Astrocyte (in vitro differentiated cells and primary cell): Measurements from ENCODE around the gene ATG14. TPM values are rescaled to one million over a fixed set of nuclear protein-coding genes. Genes with fewer than 3 reads are reported as not detected.
A peak's percentile ranks its signal among the peaks of the same experiment; 100 is the strongest.

Source experiments
- DNase-seq: peaks from one replicate; pipeline ENCODE4 v3.0.0-alpha.2; 2010; ENCODE audit warnings: low read depth
- FAIRE-seq: peaks from 2 replicates; lab custom pipeline; 2011; peaks lifted over from hg19 to GRCh38; lab: Jason Lieb, UNC
- H2AFZ ChIP-seq: 2 replicates; pipeline ENCODE4 v1.6.0; 2012; ENCODE audit warnings: low read depth, low read length, inconsistent platforms
- H3K27ac ChIP-seq: 2 replicates; pipeline ENCODE4 v1.5.1; 2011; ENCODE audit warnings: low read depth, low read length, inconsistent platforms
- H3K27me3 ChIP-seq: 2 replicates; pipeline ENCODE4 v1.6.0; 2011; ENCODE audit warnings: low read length, inconsistent platforms; ENCODE audit not compliant: insufficient read depth
- H3K36me3 ChIP-seq: 2 replicates; pipeline ENCODE4 v1.5.1; 2011; ENCODE audit warnings: low read length, inconsistent platforms; ENCODE audit not compliant: insufficient read depth
- H3K4me1 ChIP-seq: 2 replicates; pipeline ENCODE4 v1.5.1; 2011; ENCODE audit warnings: low read length, inconsistent platforms; ENCODE audit not compliant: insufficient read depth
- H3K4me2 ChIP-seq: 2 replicates; pipeline ENCODE4 v1.6.0; 2012; ENCODE audit warnings: low read length, inconsistent platforms
- H3K4me3 ChIP-seq: 2 replicates; pipeline ENCODE4 v1.5.1; 2011; ENCODE audit warnings: low read depth, mild to moderate bottlenecking, low read length, inconsistent platforms; ENCODE audit not compliant: insufficient read depth
- H3K79me2 ChIP-seq: 2 replicates; pipeline ENCODE4 v1.6.0; 2012; ENCODE audit warnings: mild to moderate bottlenecking, low read length, inconsistent platforms; ENCODE audit not compliant: insufficient read depth
- H3K9ac ChIP-seq: 2 replicates; pipeline ENCODE4 v1.6.0; 2012; ENCODE audit warnings: mild to moderate bottlenecking, low read length, inconsistent platforms
- H3K9me3 ChIP-seq: 2 replicates; pipeline ENCODE4 v1.5.1; 2012; ENCODE audit warnings: low read depth, mild to moderate bottlenecking, low read length, inconsistent platforms; ENCODE audit not compliant: insufficient read depth
- H4K20me1 ChIP-seq: 2 replicates; pipeline ENCODE4 v1.6.0; 2012; ENCODE audit warnings: low read length, inconsistent platforms; ENCODE audit not compliant: insufficient read depth
- H3K27ac Mint-ChIP-seq: one replicate; pipeline ENCODE4 v1.8.0; 2021; ENCODE audit warnings: mild to moderate bottlenecking, mixed read lengths; ENCODE audit not compliant: unreplicated experiment
- H3K27me3 Mint-ChIP-seq: one replicate; pipeline ENCODE4 v1.8.0; 2021; ENCODE audit warnings: low read depth, mixed read lengths; ENCODE audit not compliant: unreplicated experiment
- H3K36me3 Mint-ChIP-seq: one replicate; pipeline ENCODE4 v1.8.0; 2021; ENCODE audit warnings: low read depth, mixed read lengths; ENCODE audit not compliant: unreplicated experiment
- H3K4me1 Mint-ChIP-seq: one replicate; pipeline ENCODE4 v1.8.0; 2021; ENCODE audit warnings: low read depth, mixed read lengths; ENCODE audit not compliant: unreplicated experiment
- H3K4me3 Mint-ChIP-seq: one replicate; pipeline ENCODE4 v1.8.0; 2021; ENCODE audit warnings: mild to moderate bottlenecking, moderate library complexity, mixed read lengths; ENCODE audit not compliant: unreplicated experiment
- H3K9me3 Mint-ChIP-seq: one replicate; pipeline ENCODE4 v1.8.0; 2021; ENCODE audit warnings: mild to moderate bottlenecking, mixed read lengths; ENCODE audit not compliant: unreplicated experiment
- CTCF ChIP-seq: IDR thresholded peaks from 2 replicates; pipeline ENCODE4 v1.5.1; 2011; ENCODE audit warnings: low read depth, mild to moderate bottlenecking, inconsistent platforms, low read length, moderate library complexity; ENCODE audit not compliant: insufficient read depth
- EZH2 ChIP-seq: IDR thresholded peaks from 2 replicates; pipeline ENCODE4 v1.6.1; 2012; ENCODE audit warnings: mild to moderate bottlenecking, low read length, inconsistent platforms; ENCODE audit not compliant: insufficient read depth
- total RNA-seq: library from RNA; stranded (reverse); gene quantifications from 2 replicates; pipeline ENCODE4 v1.2.1, GENCODE V29; 2021

ATG14 gene
- total RNA-seq, 1 donor from 2014 or later: 11.5 TPM

GRCh38 chr14:55399852-55400251 is 11.8 kb downstream of the ATG14 start:
- H3K4me1 ChIP-seq: peaks cover 13% of the 10 kb centered on the region
- H4K20me1 ChIP-seq: peaks cover 13% of the 10 kb centered on the region
- Mint-ChIP-seq H3K4me3 (no peak overlapping the region), H3K27me3 (no peaks in the 10 kb centered on the region), H3K36me3 (no peaks in the 10 kb centered on the region), H3K27ac (peak overlapping the region; percentile 29), H3K9me3 (no peaks in the 10 kb centered on the region), H3K4me1 (peaks cover 18% of the 10 kb centered on the region)
- no peak for TF ChIP-seq CTCF
- TF ChIP-seq EZH2: no peak
- no peak overlapping the region for H3K4me2 ChIP-seq
- no peak overlapping the region for H3K9ac ChIP-seq
- peak; percentile 88 for FAIRE-seq
- no peak overlapping the region for H3K27ac ChIP-seq
- no peak overlapping the region for H2AFZ ChIP-seq
- no peak overlapping the region for H3K4me3 ChIP-seq
- DNase-seq: peak; percentile 13
- H3K79me2 ChIP-seq: peaks cover 46% of the 10 kb centered on the region
- H3K27me3 ChIP-seq: no peaks in the 10 kb centered on the region
- no peaks in the 10 kb centered on the region for H3K9me3 ChIP-seq
- no peaks in the 10 kb centered on the region for H3K36me3 ChIP-seq

- H3K4me1 ChIP-seq: peaks cover 13% of the 10 kb centered on the region
- no peak for DNase-seq
- TF ChIP-seq EZH2 (no peak), CTCF (no peak)
- Mint-ChIP-seq H3K9me3 (no peaks in the 10 kb centered on the region), H3K4me1 (peaks cover 18% of the 10 kb centered on the region), H3K4me3 (no peak overlapping the region), H3K36me3 (no peaks in the 10 kb centered on the region), H3K27me3 (no peaks in the 10 kb centered on the region), H3K27ac (peak overlapping the region; percentile 72)
- H3K9ac ChIP-seq: no peak overlapping the region
- H3K9me3 ChIP-seq: no peaks in the 10 kb centered on the region
- peak overlapping the region; percentile 40 for H3K4me2 ChIP-seq
- H2AFZ ChIP-seq: no peak overlapping the region
- H3K27ac ChIP-seq: peak overlapping the region; percentile 58
- peaks cover 39% of the 10 kb centered on the region for H3K79me2 ChIP-seq
- H3K27me3 ChIP-seq: no peaks in the 10 kb centered on the region
- no peak for FAIRE-seq
- no peaks in the 10 kb centered on the region for H3K36me3 ChIP-seq
- no peak overlapping the region for H3K4me3 ChIP-seq
- H4K20me1 ChIP-seq: peaks cover 13% of the 10 kb centered on the region
These were observed 12.4 kb downstream of the ATG14 start for GRCh38 chr14:55399183-55399582.

GRCh38 chr14:55398679-55399078 is 13.0 kb downstream of the ATG14 start:
- FAIRE-seq (peak; percentile 99), DNase-seq (peak; percentile 96)
- H3K36me3 ChIP-seq: no peaks in the 10 kb centered on the region
- peak overlapping the region; percentile 58 for H3K27ac ChIP-seq
- peak overlapping the region; percentile 72 for H3K27ac Mint-ChIP-seq
- no peak overlapping the region for H3K4me3 Mint-ChIP-seq
- H3K4me1 ChIP-seq: peaks cover 13% of the 10 kb centered on the region
- H3K4me2 ChIP-seq: peak overlapping the region; percentile 40
- H2AFZ ChIP-seq: no peak overlapping the region
- H3K27me3 Mint-ChIP-seq: no peaks in the 10 kb centered on the region
- H3K9me3 ChIP-seq: no peaks in the 10 kb centered on the region
- no peaks in the 10 kb centered on the region for H3K27me3 ChIP-seq
- H3K4me3 ChIP-seq: no peak overlapping the region
- peaks cover 18% of the 10 kb centered on the region for H3K4me1 Mint-ChIP-seq
- peaks cover 13% of the 10 kb centered on the region for H4K20me1 ChIP-seq
- H3K79me2 ChIP-seq: peaks cover 34% of the 10 kb centered on the region
- H3K9me3 Mint-ChIP-seq: no peaks in the 10 kb centered on the region
- no peaks in the 10 kb centered on the region for H3K36me3 Mint-ChIP-seq
- TF ChIP-seq CTCF (no peak), EZH2 (no peak)
- H3K9ac ChIP-seq: no peak overlapping the region
